ENCODE measurements around the gene PYGL.

PYGL gene

DNA sequence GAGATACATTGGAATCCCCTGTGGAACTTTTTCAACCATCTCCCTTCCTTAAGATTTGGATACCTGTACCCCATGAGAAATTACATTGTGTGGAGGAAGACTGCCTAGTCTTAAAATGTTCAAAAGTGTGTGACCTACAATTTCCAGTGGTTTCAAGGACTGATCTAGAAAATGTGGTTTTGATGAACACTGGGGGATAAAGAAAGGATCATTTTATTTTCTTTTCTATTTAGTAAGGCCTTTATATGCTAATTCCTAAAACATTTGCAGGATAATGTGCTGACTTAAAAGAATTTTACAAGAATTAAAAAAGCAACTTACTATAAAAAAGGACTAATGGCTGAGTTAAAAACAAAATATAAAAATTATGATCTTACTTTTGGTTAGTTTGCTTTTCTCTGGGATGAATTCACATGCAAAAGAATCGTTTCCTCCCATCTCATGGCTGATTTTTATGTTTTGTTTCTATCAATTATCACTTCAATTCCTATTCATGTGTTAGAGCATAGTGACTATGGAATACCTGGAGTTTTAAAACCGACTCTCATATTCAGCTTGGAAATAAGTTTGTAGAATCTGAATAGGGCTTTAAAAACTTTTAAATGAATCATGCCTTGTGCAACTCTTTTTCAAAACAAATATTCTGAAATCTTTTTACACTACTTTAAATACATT, 39.9 kb upstream of the PYGL start:
- H3K4me3 ChIP-seq (replicated peaks; ENCODE audit: insufficient read depth, low read length): no peak overlapping the region
- no peak for DNase-seq (ENCODE audit: low read depth in 1 of 2, low spot score in 1 of 2)
- H3K27me3 ChIP-seq (ENCODE audit: insufficient read depth, poor library complexity, severe bottlenecking): no peaks in the 10 kb centered on the region
- TF ChIP-seq CTCF (IDR thresholded peaks at IDR 0.05; ENCODE audit: insufficient read depth, low read length) (no peak), POLR2AphosphoS5 (IDR thresholded peaks at IDR 0.05; ENCODE audit: low read depth) (no peak), GABPA (IDR thresholded peaks at IDR 0.05; ENCODE audit: low read depth) (no peak), SPI1 (IDR thresholded peaks at IDR 0.05; ENCODE audit: borderline replicate concordance, low read depth) (no peak)
- TF ChIP-seq, protein P1, sequence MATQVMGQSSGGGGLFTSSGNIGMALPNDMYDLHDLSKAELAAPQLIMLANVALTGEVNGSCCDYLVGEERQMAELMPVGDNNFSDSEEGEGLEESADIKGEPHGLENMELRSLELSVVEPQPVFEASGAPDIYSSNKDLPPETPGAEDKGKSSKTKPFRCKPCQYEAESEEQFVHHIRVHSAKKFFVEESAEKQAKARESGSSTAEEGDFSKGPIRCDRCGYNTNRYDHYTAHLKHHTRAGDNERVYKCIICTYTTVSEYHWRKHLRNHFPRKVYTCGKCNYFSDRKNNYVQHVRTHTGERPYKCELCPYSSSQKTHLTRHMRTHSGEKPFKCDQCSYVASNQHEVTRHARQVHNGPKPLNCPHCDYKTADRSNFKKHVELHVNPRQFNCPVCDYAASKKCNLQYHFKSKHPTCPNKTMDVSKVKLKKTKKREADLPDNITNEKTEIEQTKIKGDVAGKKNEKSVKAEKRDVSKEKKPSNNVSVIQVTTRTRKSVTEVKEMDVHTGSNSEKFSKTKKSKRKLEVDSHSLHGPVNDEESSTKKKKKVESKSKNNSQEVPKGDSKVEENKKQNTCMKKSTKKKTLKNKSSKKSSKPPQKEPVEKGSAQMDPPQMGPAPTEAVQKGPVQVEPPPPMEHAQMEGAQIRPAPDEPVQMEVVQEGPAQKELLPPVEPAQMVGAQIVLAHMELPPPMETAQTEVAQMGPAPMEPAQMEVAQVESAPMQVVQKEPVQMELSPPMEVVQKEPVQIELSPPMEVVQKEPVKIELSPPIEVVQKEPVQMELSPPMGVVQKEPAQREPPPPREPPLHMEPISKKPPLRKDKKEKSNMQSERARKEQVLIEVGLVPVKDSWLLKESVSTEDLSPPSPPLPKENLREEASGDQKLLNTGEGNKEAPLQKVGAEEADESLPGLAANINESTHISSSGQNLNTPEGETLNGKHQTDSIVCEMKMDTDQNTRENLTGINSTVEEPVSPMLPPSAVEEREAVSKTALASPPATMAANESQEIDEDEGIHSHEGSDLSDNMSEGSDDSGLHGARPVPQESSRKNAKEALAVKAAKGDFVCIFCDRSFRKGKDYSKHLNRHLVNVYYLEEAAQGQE (IDR thresholded peaks at IDR 0.05; ENCODE audit: insufficient replicate concordance, low read depth): no peak
- H3K27ac ChIP-seq (replicated peaks): no peak overlapping the region

DNA sequence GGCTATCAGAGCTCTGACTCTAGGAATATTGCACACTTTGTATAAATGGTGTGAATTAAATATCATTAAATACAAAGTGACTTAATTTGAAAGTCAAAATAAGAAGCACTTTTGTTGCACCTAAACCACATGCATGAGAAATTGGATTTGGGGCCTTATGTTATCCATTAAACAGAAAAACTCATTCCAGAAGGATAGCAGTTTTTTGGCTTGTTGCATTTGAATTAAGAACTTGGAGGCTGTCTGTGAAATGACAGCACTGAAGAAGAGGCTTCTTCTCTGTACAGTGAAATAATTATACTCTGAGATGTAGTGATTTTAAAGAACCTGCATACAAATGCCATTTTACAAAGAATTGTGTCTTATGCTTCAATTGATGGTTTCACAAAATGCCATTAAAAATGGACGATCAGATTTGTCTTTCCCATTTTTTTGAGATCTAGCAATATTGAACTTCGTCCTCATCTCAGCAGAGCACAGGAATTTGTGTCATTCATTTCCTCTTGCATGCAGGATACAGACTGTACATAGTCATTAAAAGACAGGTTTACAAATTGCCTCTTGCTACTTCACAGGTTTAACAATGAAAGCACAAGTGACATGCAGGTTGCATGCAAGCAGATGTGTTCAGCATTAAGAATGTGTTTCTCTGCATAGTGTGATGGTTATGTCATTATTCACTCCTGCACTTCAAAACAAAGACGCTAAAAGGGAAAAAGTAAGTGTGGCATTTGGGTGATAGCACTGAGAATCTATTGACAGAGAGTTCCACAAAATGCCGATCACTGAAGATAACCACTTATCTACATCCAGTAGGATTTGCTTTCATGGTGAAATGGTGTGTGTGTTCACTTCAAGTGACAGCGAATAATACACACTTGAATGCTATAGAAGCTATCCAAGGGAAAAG, 35.9 kb upstream of the PYGL start:
- Histone ChIP-seq H3K4me3 (replicated peaks; ENCODE audit: insufficient read depth, low read length) (no peak overlapping the region), H3K27ac (replicated peaks) (no peak overlapping the region), H3K27me3 (ENCODE audit: insufficient read depth, poor library complexity, severe bottlenecking) (no peaks in the 10 kb centered on the region)
- DNase-seq (ENCODE audit: low read depth in 1 of 2, low spot score in 1 of 2): no peak
- TF ChIP-seq POLR2AphosphoS5 (IDR thresholded peaks at IDR 0.05; ENCODE audit: low read depth): no peak
- no peak for TF ChIP-seq CTCF (IDR thresholded peaks at IDR 0.05; ENCODE audit: insufficient read depth, low read length)
- TF ChIP-seq, protein P1 (IDR thresholded peaks at IDR 0.05; ENCODE audit: insufficient replicate concordance, low read depth): no peak
- TF ChIP-seq GABPA (IDR thresholded peaks at IDR 0.05; ENCODE audit: low read depth): no peak
- TF ChIP-seq SPI1 (IDR thresholded peaks at IDR 0.05; ENCODE audit: borderline replicate concordance, low read depth): no peak

DNA sequence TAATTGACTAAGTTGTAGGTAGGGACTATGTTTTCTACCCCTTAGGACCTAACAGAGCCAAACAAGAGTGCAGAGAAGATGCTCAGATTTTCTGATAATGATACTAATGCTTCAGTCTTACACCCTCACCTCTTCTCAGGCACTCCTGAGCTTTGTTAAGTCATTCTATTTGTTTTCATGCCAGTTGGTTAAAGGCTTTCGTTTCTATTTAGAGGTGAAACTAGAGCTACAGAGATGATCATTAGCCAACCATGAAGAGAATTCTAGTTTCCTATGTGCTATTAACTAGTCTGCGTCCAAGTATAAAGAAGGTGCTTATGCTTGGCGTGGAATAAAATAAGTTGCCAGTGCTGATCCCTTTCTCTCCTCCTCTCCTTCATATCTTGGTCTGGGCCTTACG, 34.6 kb upstream of the PYGL start:
- Histone ChIP-seq H3K4me3 (replicated peaks; ENCODE audit: insufficient read depth, low read length) (no peak overlapping the region), H3K27ac (replicated peaks) (no peak overlapping the region), H3K27me3 (ENCODE audit: insufficient read depth, poor library complexity, severe bottlenecking) (no peaks in the 10 kb centered on the region)
- TF ChIP-seq CTCF (IDR thresholded peaks at IDR 0.05; ENCODE audit: insufficient read depth, low read length): no peak
- no peak for DNase-seq (ENCODE audit: low read depth in 1 of 2, low spot score in 1 of 2)

Measured in HL-60 (cell line).